Activated naive CD8-positive, alpha-beta T cell treated with anti-CD3 and anti-CD28 coated beads, Interleukin-2, amount 10 ng/mL, durations not matched to agents 7 days and 5 days (primary cell): Measurements from ENCODE around the gene IL7R. TPM values are rescaled to one million over a fixed set of nuclear protein-coding genes. Genes with fewer than 3 reads are reported as not detected.
A peak's percentile ranks its signal among the peaks of the same experiment; 100 is the strongest.

Experiments used
- ATAC-seq: fragments of 150-1000 bp; cut with Tn5 transposase; one replicate; pipeline ENCODE4 v1.10.0; 2021; ENCODE audit warnings: low read depth, moderate library complexity
- POLR2A ChIA-PET: fragments of 350-600 bp; sonication (Branson Sonifier 250); formaldehyde crosslinking; loops from one replicate; lab custom pipeline; 2021; ENCODE audit warnings: antibody characterized with exemption; lab: Charles Lee
- DNase-seq: peaks from one replicate; pipeline ENCODE4 v3.0.0; 2021
- H3K27ac Mint-ChIP-seq: one replicate; pipeline ENCODE4 v1.8.0; 2022; ENCODE audit warnings: mild to moderate bottlenecking, mixed read lengths
- H3K27me3 Mint-ChIP-seq: one replicate; pipeline ENCODE4 v1.8.0; 2022; ENCODE audit warnings: mild to moderate bottlenecking, moderate library complexity, mixed read lengths
- H3K36me3 Mint-ChIP-seq: one replicate; pipeline ENCODE4 v1.8.0; 2021; ENCODE audit warnings: mild to moderate bottlenecking, mixed read lengths
- H3K4me1 Mint-ChIP-seq: one replicate; pipeline ENCODE4 v1.8.0; 2021; ENCODE audit warnings: mixed read lengths
- H3K4me3 Mint-ChIP-seq: one replicate; pipeline ENCODE4 v1.8.0; 2022; ENCODE audit warnings: mild to moderate bottlenecking, moderate library complexity, mixed read lengths
- H3K9me3 Mint-ChIP-seq: one replicate; pipeline ENCODE4 v1.8.0; 2021; ENCODE audit warnings: mixed read lengths
- total RNA-seq, 2 experiments: library from RNA; stranded (reverse); gene quantifications; one replicate each; pipeline ENCODE4 v1.2.3, GENCODE V29; 2021

IL7R gene
- total RNA-seq, 2 experiments from 2014 or later = 738 to 891 TPM

DNA sequence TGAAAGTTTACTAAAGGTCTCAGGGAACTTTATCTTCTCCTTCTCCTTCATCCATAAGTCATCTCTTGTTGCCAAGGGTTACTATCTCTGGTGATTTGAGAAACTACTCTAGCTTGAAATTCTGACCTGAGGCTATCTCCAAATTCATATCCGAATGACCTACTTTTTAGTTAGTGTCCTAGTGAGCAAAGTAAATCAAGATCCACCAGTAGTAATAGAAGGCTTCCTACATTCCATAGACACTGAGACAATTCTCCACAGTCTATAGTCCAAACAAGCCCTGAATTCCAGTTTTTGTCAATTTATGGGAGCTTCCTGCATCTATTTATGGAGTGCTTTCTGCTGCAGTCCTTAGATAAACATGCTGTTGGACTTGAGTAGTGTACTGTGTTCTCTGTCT, 5.0 kb downstream of the IL7R start:
- peaks cover 4% of the 10 kb centered on the region for H3K9me3 Mint-ChIP-seq
- no peaks in the 10 kb centered on the region for H3K27me3 Mint-ChIP-seq
- peaks cover 67% of the 10 kb centered on the region for H3K4me1 Mint-ChIP-seq
- DNase-seq = no peak
- no peak for ATAC-seq
- H3K27ac Mint-ChIP-seq = peak overlapping the region; percentile 74
- peaks cover 58% of the 10 kb centered on the region for H3K36me3 Mint-ChIP-seq
- peak overlapping the region; percentile 85 for H3K4me3 Mint-ChIP-seq
- POLR2A ChIA-PET = no interaction called here

DNA sequence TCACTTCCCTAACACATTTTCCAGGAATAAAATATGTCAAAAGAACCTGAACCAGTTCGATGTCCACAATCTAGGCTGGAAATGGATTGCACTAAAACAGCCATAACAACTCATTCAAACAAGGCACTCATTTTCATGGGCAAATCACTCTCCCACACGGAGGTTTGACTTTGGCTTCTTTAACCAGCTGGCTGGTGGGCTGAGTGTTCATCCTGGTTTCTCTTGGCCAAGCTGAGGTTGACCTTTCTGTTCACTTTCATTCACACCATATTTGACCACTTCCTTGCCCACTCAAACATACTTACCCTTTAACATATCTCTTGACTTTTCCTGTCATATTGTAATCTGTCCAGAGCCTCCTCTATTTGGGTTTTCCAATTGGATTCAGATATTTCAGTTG, 5.4 kb downstream of the IL7R start:
- H3K4me1 Mint-ChIP-seq = peaks cover 66% of the 10 kb centered on the region
- DNase-seq (no peak), ATAC-seq (no peak)
- H3K36me3 Mint-ChIP-seq = peaks cover 61% of the 10 kb centered on the region
- peak overlapping the region; percentile 85 for H3K4me3 Mint-ChIP-seq
- POLR2A ChIA-PET = interaction anchor here (1.3 to 1.4 kb wide), 3 partner anchors 11 to 78 kb away, joined by 3 to 5 read pairs (median 4); no protein-coding TSS in a partner anchor
- peaks cover 4% of the 10 kb centered on the region for H3K9me3 Mint-ChIP-seq
- H3K27me3 Mint-ChIP-seq = no peaks in the 10 kb centered on the region
- H3K27ac Mint-ChIP-seq = peak overlapping the region; percentile 74

DNA sequence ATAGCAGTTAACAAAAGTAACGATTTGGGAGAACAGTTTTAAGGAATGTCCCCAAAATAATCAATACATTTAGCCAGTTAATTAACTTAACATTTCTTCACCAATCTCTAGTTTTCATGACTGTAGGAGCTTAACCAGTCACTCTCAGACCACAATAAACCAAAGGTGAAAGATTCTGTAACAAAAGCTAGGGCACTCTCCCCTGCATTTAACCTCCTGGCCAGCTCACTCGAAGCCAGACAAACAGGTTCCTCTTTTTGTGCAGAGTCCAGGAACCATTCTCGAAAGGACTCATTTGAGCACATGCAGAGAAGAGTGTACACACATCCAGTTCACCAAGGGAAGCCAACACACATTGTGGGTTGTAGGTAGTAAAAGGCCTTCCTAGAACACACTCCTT, 6.5 kb downstream of the IL7R start:
- H3K9me3 Mint-ChIP-seq = peaks cover 4% of the 10 kb centered on the region
- H3K27me3 Mint-ChIP-seq = no peaks in the 10 kb centered on the region
- peaks cover 65% of the 10 kb centered on the region for H3K36me3 Mint-ChIP-seq
- DNase-seq (no peak), ATAC-seq (peak; percentile 35)
- H3K4me1 Mint-ChIP-seq = peaks cover 64% of the 10 kb centered on the region
- H3K4me3 Mint-ChIP-seq = peak overlapping the region; percentile 85
- peak overlapping the region; percentile 23 for H3K27ac Mint-ChIP-seq
- POLR2A ChIA-PET = interaction anchor here (1.2 to 1.4 kb wide), 4 partner anchors 10 to 79 kb away, joined by 3 to 5 read pairs (median 4); no protein-coding TSS in a partner anchor

DNA sequence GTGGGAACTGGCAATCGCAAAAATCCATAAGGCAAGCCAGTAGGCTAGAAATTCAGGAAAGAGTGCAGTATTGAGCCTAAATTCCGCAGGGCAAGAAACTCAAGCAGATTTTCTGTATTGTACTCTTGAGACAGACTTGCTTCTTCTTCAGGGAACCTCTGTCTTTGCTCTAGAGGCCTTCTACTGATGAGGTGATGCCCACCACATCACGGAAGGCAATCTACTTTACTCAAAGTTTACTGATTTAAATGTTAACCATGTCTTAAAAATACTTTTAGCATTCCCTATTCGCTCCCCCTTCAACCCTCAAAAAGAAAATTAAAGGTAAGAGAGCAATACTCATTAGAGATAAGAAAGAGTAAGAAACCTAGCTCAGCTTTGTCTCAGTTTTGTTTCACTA, 11.3 kb downstream of the IL7R start:
- POLR2A ChIA-PET = no interaction called here
- ATAC-seq (no peak), DNase-seq (no peak)
- no peak overlapping the region for H3K4me3 Mint-ChIP-seq
- H3K36me3 Mint-ChIP-seq = peaks cover 78% of the 10 kb centered on the region
- H3K4me1 Mint-ChIP-seq = peaks cover 26% of the 10 kb centered on the region
- H3K27me3 Mint-ChIP-seq = no peaks in the 10 kb centered on the region
- no peak overlapping the region for H3K27ac Mint-ChIP-seq
- H3K9me3 Mint-ChIP-seq = peaks cover 4% of the 10 kb centered on the region

DNA sequence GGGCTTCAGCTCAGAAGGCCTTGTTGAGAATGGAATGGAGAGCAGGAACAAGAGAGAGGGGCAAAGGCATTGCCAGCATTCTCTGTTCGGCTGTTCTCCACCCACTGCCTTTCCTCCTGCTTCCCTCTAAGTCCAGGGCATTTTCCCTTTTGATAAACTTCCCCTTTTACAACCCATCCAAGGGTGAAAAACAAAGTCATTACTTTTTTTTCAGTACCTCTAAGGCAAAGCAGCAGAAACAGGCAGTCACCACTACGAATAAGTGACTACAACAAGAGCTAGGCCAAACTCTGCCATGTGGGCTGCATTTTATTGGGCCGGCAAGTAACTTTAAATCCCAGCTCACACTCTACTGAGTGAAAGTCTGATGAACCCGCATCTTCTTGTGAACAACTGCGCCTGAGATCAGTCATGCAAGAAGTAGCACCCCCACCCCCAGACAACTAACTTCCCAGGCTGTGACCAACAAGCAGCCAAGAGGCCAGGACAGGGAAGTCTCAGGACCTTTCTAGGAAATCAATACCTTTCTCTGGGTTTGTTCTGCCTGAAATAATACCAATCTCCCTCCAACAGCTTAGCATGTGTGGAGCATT, 13.1 kb downstream of the IL7R start:
- Mint-ChIP-seq H3K27ac (no peak overlapping the region), H3K4me3 (no peak overlapping the region), H3K27me3 (no peaks in the 10 kb centered on the region), H3K9me3 (peaks cover 4% of the 10 kb centered on the region), H3K4me1 (peaks cover 17% of the 10 kb centered on the region), H3K36me3 (peaks cover 78% of the 10 kb centered on the region)
- POLR2A ChIA-PET = interaction anchor here (0.7 kb wide), 1 partner anchor 15 kb away, joined by 3 read pairs; no protein-coding TSS in a partner anchor
- no peak for DNase-seq
- no peak for ATAC-seq

DNA sequence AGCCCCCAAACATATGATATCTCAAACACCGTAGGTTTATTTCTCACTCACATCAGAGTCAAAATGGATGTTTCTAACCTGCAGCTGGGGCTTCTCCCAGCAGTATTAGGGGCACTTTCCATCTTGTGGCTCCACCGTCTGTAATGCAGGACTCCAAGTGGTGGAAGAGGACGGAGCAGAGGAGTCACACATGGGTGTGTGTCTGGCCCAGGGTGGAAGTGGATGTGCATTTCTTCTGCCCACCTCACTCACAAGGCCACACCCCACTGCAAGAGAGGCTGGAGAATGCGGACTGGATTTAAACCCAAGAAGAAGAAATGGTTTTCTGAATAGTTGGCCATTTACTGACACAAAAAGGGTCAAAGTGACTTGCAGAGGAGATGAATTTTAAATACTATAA, 13.9 kb downstream of the IL7R start:
- ATAC-seq = no peak
- no peak overlapping the region for H3K4me3 Mint-ChIP-seq
- no peaks in the 10 kb centered on the region for H3K9me3 Mint-ChIP-seq
- no peaks in the 10 kb centered on the region for H3K27me3 Mint-ChIP-seq
- DNase-seq = no peak
- POLR2A ChIA-PET = no interaction called here
- H3K27ac Mint-ChIP-seq = no peak overlapping the region
- peaks cover 76% of the 10 kb centered on the region for H3K36me3 Mint-ChIP-seq
- peaks cover 13% of the 10 kb centered on the region for H3K4me1 Mint-ChIP-seq

DNA sequence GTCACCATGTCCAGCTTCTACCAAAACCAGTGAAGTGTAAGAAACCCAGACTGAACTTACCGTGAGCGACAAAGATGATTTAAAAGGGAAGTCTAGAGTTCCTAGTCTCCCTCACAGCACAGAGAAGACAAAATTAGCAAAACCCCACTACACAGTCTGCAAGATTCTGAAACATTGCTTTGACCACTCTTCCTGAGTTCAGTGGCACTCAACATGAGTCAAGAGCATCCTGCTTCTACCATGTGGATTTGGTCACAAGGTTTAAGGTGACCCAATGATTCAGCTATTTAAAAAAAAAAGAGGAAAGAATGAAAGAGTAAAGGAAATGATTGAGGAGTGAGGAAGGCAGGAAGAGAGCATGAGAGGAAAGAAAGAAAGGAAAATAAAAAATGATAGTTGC, 19.8 kb downstream of the IL7R start:
- DNase-seq (no peak), ATAC-seq (peak; percentile 62)
- peak overlapping the region; percentile 66 for H3K27ac Mint-ChIP-seq
- H3K4me3 Mint-ChIP-seq = peak overlapping the region; percentile 23
- H3K9me3 Mint-ChIP-seq = no peaks in the 10 kb centered on the region
- no peaks in the 10 kb centered on the region for H3K27me3 Mint-ChIP-seq
- POLR2A ChIA-PET = interaction anchor here (1.0 kb wide), 1 partner anchor 9 kb away, joined by 4 read pairs; no protein-coding TSS in a partner anchor
- peaks cover 40% of the 10 kb centered on the region for H3K4me1 Mint-ChIP-seq
- peaks cover 68% of the 10 kb centered on the region for H3K36me3 Mint-ChIP-seq

DNA sequence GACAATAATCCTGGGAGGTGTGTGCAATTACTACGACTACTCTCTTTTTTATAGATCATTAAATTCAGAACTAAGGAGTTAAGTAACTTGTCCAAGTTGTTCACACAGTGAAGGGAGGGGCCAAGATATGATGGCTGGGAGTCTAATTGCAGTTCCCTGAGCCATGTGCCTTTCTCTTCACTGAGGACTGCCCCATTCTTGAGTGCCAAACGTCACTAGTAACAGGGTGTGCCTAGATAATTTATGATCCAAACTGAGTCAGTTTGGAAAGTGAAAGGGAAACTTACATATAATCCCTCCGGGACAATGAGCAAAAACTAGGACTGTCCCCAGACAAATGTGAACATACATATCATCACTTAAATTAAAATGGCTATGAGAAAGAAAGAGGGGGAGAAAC, 20.2 kb downstream of the IL7R start:
- Mint-ChIP-seq H3K36me3 (peaks cover 64% of the 10 kb centered on the region), H3K9me3 (no peaks in the 10 kb centered on the region), H3K4me1 (peaks cover 41% of the 10 kb centered on the region), H3K27ac (no peak overlapping the region), H3K4me3 (no peak overlapping the region), H3K27me3 (no peaks in the 10 kb centered on the region)
- DNase-seq = no peak
- POLR2A ChIA-PET = no interaction called here
- no peak for ATAC-seq

DNA sequence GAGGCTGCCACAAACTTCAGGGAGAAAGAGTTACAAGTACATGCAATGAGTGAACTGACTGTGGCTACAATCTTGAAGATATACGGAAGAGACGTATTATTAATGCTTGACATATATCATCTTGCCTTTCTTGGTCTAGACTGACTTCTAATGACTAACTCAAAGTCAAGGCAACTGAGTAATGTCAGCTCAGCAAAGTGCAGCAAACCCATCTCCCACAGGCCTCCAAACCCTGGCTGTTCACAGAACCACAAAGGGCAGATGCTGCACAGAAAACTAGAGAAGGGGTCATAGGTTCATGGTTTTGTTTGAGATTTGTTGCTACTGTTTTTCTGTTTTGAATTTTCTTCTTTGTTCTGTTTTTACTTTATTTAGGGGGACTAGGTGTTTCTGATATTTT, 21.0 kb downstream of the IL7R start:
- peaks cover 63% of the 10 kb centered on the region for H3K36me3 Mint-ChIP-seq
- POLR2A ChIA-PET = no interaction called here

DNA sequence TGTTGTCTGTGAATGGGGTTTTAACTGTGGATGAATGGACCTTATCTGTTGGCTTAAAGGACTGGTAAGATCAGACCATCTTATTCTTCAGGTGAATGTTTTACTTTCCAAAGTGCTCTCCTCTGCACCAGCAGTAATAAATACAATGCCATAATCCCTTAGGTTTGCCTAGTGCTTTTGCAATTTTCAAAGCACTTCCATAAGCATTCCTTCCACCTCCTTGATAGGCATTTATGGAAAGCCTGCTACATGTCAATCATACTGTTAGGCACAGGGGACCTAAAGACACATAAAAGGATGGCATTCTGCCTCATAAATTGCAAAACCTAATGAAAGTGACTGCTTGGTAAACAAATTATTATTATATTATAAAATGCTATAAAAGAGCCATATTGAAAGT, 21.4 kb downstream of the IL7R start:
- no peak for DNase-seq
- Mint-ChIP-seq H3K4me3 (no peak overlapping the region), H3K36me3 (peaks cover 62% of the 10 kb centered on the region), H3K27me3 (no peaks in the 10 kb centered on the region), H3K4me1 (peaks cover 45% of the 10 kb centered on the region), H3K9me3 (peaks cover under 1% of the 10 kb centered on the region), H3K27ac (peak overlapping the region; percentile 1)
- POLR2A ChIA-PET = no interaction called here
- no peak for ATAC-seq

More for the DNA sequence above, 21.0 kb downstream of the IL7R start:
- no peak for ATAC-seq
- Mint-ChIP-seq H3K27ac (peak overlapping the region; percentile 1), H3K4me3 (no peak overlapping the region), H3K9me3 (no peaks in the 10 kb centered on the region), H3K27me3 (no peaks in the 10 kb centered on the region), H3K4me1 (peaks cover 43% of the 10 kb centered on the region)
- no peak for DNase-seq

DNA sequence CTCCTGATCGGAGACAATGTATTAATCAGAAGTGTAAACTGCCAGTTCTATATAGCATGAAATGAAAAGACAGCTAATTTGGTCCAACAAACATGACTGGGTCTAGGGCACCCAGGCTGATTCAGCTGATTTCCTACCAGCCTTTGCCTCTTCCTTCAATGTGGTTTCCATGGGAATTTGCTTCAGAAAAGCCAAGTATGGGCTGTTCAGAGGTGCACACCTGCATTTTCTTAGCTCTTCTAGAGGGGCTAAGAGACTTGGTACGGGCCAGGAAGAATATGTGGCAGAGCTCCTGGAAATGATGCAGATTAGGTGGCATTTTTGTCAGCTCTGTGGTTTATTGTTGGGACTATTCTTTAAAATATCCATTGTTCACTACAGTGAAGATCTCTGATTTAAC, 22.4 kb downstream of the IL7R start:
- H3K27ac Mint-ChIP-seq = no peak overlapping the region
- H3K4me1 Mint-ChIP-seq = peaks cover 54% of the 10 kb centered on the region
- H3K4me3 Mint-ChIP-seq = no peak overlapping the region
- POLR2A ChIA-PET = no interaction called here
- H3K27me3 Mint-ChIP-seq = no peaks in the 10 kb centered on the region
- peaks cover 3% of the 10 kb centered on the region for H3K9me3 Mint-ChIP-seq
- ATAC-seq = no peak
- DNase-seq = no peak
- H3K36me3 Mint-ChIP-seq = peaks cover 59% of the 10 kb centered on the region

DNA sequence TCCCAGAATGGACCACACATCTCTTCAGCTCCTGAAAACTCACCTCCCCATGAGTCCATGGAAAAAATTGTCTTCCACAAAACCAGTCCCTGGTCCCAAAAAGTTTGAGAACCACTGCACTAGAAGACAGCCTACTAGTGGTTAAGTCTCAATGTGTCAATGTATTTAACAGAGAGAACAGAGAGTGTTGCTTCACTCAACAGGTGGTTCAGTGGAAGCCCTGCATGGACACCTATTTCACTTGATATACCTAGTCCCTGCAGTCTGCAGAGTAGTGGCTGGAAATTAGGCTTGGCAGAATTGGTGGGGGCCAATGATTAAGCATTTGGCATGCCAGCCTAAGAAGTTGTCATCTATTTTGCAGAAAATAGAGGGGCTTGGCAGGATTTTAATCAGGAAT, 23.0 kb downstream of the IL7R start:
- POLR2A ChIA-PET = interaction anchor here (0.6 to 0.9 kb wide), 3 partner anchors 21 to 94 kb away, joined by 3 to 5 read pairs (median 3); no protein-coding TSS in a partner anchor
- no peak overlapping the region for H3K4me3 Mint-ChIP-seq

DNA sequence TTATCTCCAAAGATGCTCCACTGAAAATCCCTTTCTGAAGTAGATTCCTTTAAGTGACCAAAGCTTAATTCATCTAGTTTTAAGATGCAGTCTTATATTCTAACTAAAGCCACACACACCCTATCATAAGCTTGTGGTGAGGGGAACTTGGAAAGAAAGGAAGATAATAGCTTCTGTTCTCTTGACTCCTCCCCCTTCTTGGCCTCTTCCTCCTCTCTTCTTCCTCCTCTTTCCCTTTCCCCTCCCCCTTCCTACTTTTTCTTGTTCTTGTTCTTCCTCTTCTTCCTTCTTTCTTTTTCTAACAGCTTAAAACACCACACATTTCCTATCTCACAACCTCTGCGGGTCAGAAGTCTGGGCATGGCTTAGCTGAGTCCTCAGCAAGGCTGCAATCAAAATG, 23.5 kb downstream of the IL7R start:
- POLR2A ChIA-PET = interaction anchor here (0.6 to 0.9 kb wide), 4 partner anchors 21 to 95 kb away, joined by 3 to 5 read pairs (median 3); no protein-coding TSS in a partner anchor
- ATAC-seq = no peak
- Mint-ChIP-seq H3K27me3 (no peaks in the 10 kb centered on the region), H3K4me1 (peaks cover 54% of the 10 kb centered on the region), H3K4me3 (peak overlapping the region; percentile 45), H3K27ac (peak overlapping the region; percentile 44), H3K36me3 (peaks cover 49% of the 10 kb centered on the region), H3K9me3 (peaks cover 3% of the 10 kb centered on the region)
- no peak for DNase-seq

More for the DNA sequence above, 23.0 kb downstream of the IL7R start:
- Mint-ChIP-seq H3K9me3 (peaks cover 3% of the 10 kb centered on the region), H3K27me3 (no peaks in the 10 kb centered on the region), H3K27ac (peak overlapping the region; percentile 37), H3K36me3 (peaks cover 53% of the 10 kb centered on the region), H3K4me1 (peaks cover 55% of the 10 kb centered on the region)
- DNase-seq = no peak
- ATAC-seq = no peak

DNA sequence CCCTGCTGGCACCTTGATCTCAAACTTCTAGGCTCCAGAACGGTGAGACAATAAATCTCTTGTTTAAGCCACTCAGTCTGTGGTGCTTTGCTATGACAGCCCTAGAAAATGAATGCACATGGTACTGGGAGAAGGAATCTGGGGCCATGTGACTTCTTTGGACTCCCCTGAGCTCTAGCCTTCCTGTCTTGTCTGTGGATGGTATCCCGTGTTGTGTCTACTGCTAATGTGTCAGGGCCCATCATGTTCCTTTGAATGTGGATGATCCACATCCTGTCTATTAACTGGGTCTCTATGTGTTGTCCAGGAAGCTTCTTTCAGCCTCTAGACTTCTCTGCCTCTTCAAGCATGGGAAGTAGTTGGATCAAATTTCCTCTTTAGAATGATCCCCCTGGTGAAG, 25.1 kb downstream of the IL7R start:
- Mint-ChIP-seq H3K27ac (no peak overlapping the region), H3K4me3 (no peak overlapping the region)
- ATAC-seq = no peak

More for the DNA sequence above, 25.1 kb downstream of the IL7R start:
- Mint-ChIP-seq H3K36me3 (peaks cover 39% of the 10 kb centered on the region), H3K27me3 (no peaks in the 10 kb centered on the region), H3K4me1 (peaks cover 46% of the 10 kb centered on the region), H3K9me3 (peaks cover 3% of the 10 kb centered on the region)
- DNase-seq = no peak
- POLR2A ChIA-PET = interaction anchor here (0.9 to 1.6 kb wide), 3 partner anchors 8 to 28 kb away, joined by 3 to 5 read pairs (median 3); no protein-coding TSS in a partner anchor
